ENCODE results near the gene KLF9.

KLF9 gene

GRCh38 chr9:70421272-70422180 lies 7.1 kb upstream of the KLF9 start:
- peak in 12 of 14 donors; percentile 52 to 99 (median 77) for DNase-seq

- DNase-seq = peak; percentile 60 to 99 (median 91)
These were observed 6.2 kb upstream of the KLF9 start for GRCh38 chr9:70420441-70421271.

- peak; percentile 47 to 98 (median 92) for DNase-seq
These were observed 5.3 kb upstream of the KLF9 start for GRCh38 chr9:70419556-70420440.

- DNase-seq = peak; percentile 75 to 98 (median 93)
These were observed 4.5 kb upstream of the KLF9 start for GRCh38 chr9:70418822-70419555.

GRCh38 chr9:70415476-70415875 lies 1.0 kb upstream of the KLF9 start:
- no peak for DNase-seq

GRCh38 chr9:70415041-70415440 lies 584 bp upstream of the KLF9 start:
- DNase-seq = no peak

- DNase-seq = peak in 1 of 14 donors; percentile 71
These were observed 1.0 kb downstream of the KLF9 start for GRCh38 chr9:70413464-70413798.

GRCh38 chr9:70412832-70413463 lies 1.5 kb downstream of the KLF9 start:
- peak in 12 of 14 donors; percentile 45 to 83 (median 70) for DNase-seq

- peak in 12 of 14 donors; percentile 42 to 81 (median 65) for DNase-seq
These were observed 2.3 kb downstream of the KLF9 start for GRCh38 chr9:70411930-70412831.

GRCh38 chr9:70411121-70411929 lies 3.1 kb downstream of the KLF9 start:
- peak in 12 of 14 donors; percentile 24 to 78 (median 52) for DNase-seq

- peak in 1 of 14 donors; percentile 25 for DNase-seq
These were observed 4.1 kb downstream of the KLF9 start for GRCh38 chr9:70410368-70410767.

- DNase-seq = no peak
These were observed 4.7 kb downstream of the KLF9 start for GRCh38 chr9:70409800-70410199.

GRCh38 chr9:70409280-70409679 lies 5.2 kb downstream of the KLF9 start:
- no peak for DNase-seq

GRCh38 chr9:70408393-70409040 lies 5.9 kb downstream of the KLF9 start:
- no peak for DNase-seq

GRCh38 chr9:70407081-70407503 lies 7.4 kb downstream of the KLF9 start:
- DNase-seq = no peak

- peak in 4 of 14 donors; percentile 14 to 38 (median 28) for DNase-seq
These were observed 8.0 kb downstream of the KLF9 start for GRCh38 chr9:70406434-70406862.

GRCh38 chr9:70405808-70406433 lies 8.5 kb downstream of the KLF9 start:
- DNase-seq = no peak

GRCh38 chr9:70404261-70404660 lies 10.2 kb downstream of the KLF9 start:
- no peak for DNase-seq
